Renal pelvis (tissue), 3 donors: ENCODE measurements around the gene SIN3B. TPM values are rescaled to one million over a fixed set of nuclear protein-coding genes. Genes with fewer than 3 reads are reported as not detected.

Experiments
- polyA plus RNA-seq, 3 donors: library from polyadenylated mRNA; unstranded; fragments of 120-200 nt; gene quantifications; one replicate each; pipeline ENCODE4 v1.2.1, GENCODE V29; 2013; ENCODE audit not compliant: insufficient read length in 3 of 3

The SIN3B gene
- polyA plus RNA-seq, 3 donors = 57.1 to 95.5 (median 92.6) TPM

Other genes with a start within 250 kb of the SIN3B start
- gene MED26, start 201.2 kb upstream of the SIN3B start, polyA plus RNA-seq = 1 to 10 TPM; 6.7 to 7.6 (median 7.1) TPM
- 100 to 1,000 TPM in 1 of 3 donors, 10 to 100 TPM in 2; 95.2 to 107 (median 98.6) TPM for gene SMIM7, start 169.3 kb upstream of the SIN3B start, polyA plus RNA-seq
- gene TMEM38A, start 168.3 kb upstream of the SIN3B start, polyA plus RNA-seq = 10 to 100 TPM in 2 of 3 donors, 1 to 10 TPM in 1; 7.7 to 10.6 (median 10.0) TPM
- under 1 TPM; 0.04 to 0.09 (median 0.07) TPM for gene NWD1, start 109.6 kb upstream of the SIN3B start, polyA plus RNA-seq
- 1 to 10 TPM in 2 of 3 donors, under 1 TPM in 1; 0.95 to 1.4 (median 1.1) TPM for gene F2RL3, start 59.6 kb downstream of the SIN3B start, polyA plus RNA-seq
- 10 to 100 TPM; 43.6 to 53.0 (median 44.0) TPM for gene CPAMD8, start 197.4 kb downstream of the SIN3B start, polyA plus RNA-seq
- gene HAUS8, start 246.1 kb downstream of the SIN3B start, polyA plus RNA-seq = 10 to 100 TPM; 12.5 to 17.0 (median 14.8) TPM
- gene MYO9B, start 246.4 kb downstream of the SIN3B start, polyA plus RNA-seq = 10 to 100 TPM; 54.4 to 64.1 (median 56.9) TPM